GM12892 (cell line): ENCODE results near the gene ST3GAL5.

Experiments
- DNase-seq: peaks from one replicate; pipeline ENCODE4 v3.0.0; 2011; ENCODE audit not compliant: insufficient read length
- FAIRE-seq: peaks from 2 replicates; lab custom pipeline; 2011; peaks lifted over from hg19 to GRCh38; lab: Jason Lieb, UNC
- POLR2A ChIP-seq: IDR thresholded peaks from 2 replicates; pipeline ENCODE4 v1.6.1; 2011; ENCODE audit warnings: low read depth, low read length, control low read depth
- POLR2AphosphoS5 ChIP-seq: IDR thresholded peaks from 2 replicates; pipeline ENCODE4 v1.6.1; 2011; ENCODE audit warnings: low read depth, low read length, control low read depth
- TAF1 ChIP-seq: IDR thresholded peaks from 2 replicates; pipeline ENCODE4 v1.6.1; 2011; ENCODE audit warnings: low read depth, mild to moderate bottlenecking, control low read depth, low read length, borderline replicate concordance

Gene ST3GAL5

GRCh38 chr2:85926931-85927661 is 38.3 kb upstream of the ST3GAL5 start:
- DNase-seq (no peak), FAIRE-seq (no peak)
- TF ChIP-seq TAF1 (no peak), POLR2A (no peak), POLR2AphosphoS5 (no peak)

GRCh38 chr2:85926526-85926925 is 37.7 kb upstream of the ST3GAL5 start:
- FAIRE-seq (no peak), DNase-seq (no peak)
- TF ChIP-seq POLR2AphosphoS5 (no peak), TAF1 (no peak), POLR2A (no peak)

GRCh38 chr2:85925216-85925671 is 36.5 kb upstream of the ST3GAL5 start:
- TF ChIP-seq POLR2AphosphoS5, result no peak
- TF ChIP-seq POLR2A, result no peak
- TF ChIP-seq TAF1, result no peak
- FAIRE-seq, result no peak
- DNase-seq, result no peak

- no peak for DNase-seq
- FAIRE-seq, result no peak
- TF ChIP-seq TAF1 (no peak), POLR2AphosphoS5 (no peak), POLR2A (no peak)
Measured at GRCh38 chr2:85924522-85924921, 35.7 kb upstream of the ST3GAL5 start.

GRCh38 chr2:85922199-85922598 is 33.4 kb upstream of the ST3GAL5 start:
- FAIRE-seq, result no peak
- no peak for DNase-seq
- TF ChIP-seq POLR2AphosphoS5, result no peak
- no peak for TF ChIP-seq TAF1
- no peak for TF ChIP-seq POLR2A

GRCh38 chr2:85921659-85922058 is 32.9 kb upstream of the ST3GAL5 start:
- FAIRE-seq (no peak), DNase-seq (no peak)
- no peak for TF ChIP-seq TAF1
- TF ChIP-seq POLR2AphosphoS5, result no peak
- TF ChIP-seq POLR2A, result no peak

- no peak for TF ChIP-seq POLR2AphosphoS5
- no peak for TF ChIP-seq POLR2A
- no peak for TF ChIP-seq TAF1
- DNase-seq, result no peak
- no peak for FAIRE-seq
Measured at GRCh38 chr2:85920810-85921545, 32.2 kb upstream of the ST3GAL5 start.

GRCh38 chr2:85917887-85918795 is 29.4 kb upstream of the ST3GAL5 start:
- TF ChIP-seq POLR2AphosphoS5, result no peak
- TF ChIP-seq TAF1, result no peak
- no peak for TF ChIP-seq POLR2A
- DNase-seq (no peak), FAIRE-seq (no peak)

- TF ChIP-seq TAF1 (no peak), POLR2AphosphoS5 (no peak), POLR2A (no peak)
- DNase-seq, result no peak
- FAIRE-seq, result no peak
Measured at GRCh38 chr2:85915606-85916303, 27.0 kb upstream of the ST3GAL5 start.

- no peak for TF ChIP-seq POLR2A
- TF ChIP-seq TAF1, result no peak
- no peak for TF ChIP-seq POLR2AphosphoS5
- DNase-seq, result no peak
- FAIRE-seq, result no peak
Measured at GRCh38 chr2:85914922-85915321, 26.1 kb upstream of the ST3GAL5 start.
